Esophagus muscularis mucosa (tissue), 4 donors: ENCODE data around the gene USF2.

Source experiments
- EP300 ChIP-seq: sonication (generic); formaldehyde crosslinking; IDR thresholded peaks from one replicate; pipeline ENCODE4 v1.6.1; 2017; ENCODE audit warnings: antibody characterized with exemption
- POLR2AphosphoS5 ChIP-seq, 2 donors: sonication (generic); formaldehyde crosslinking; IDR thresholded peaks; one replicate each; pipeline ENCODE4 v1.6.1; 2017; ENCODE audit warnings: antibody characterized with exemption in 2 of 2
- TF ChIP-seq, protein P1 (sequence below), 3 experiments: fragments of 200-600 bp in 2 of 3; fragments of 450-650 bp in 1 of 3; sonication (generic) in 2 of 3; IDR thresholded peaks; one replicate each; pipeline ENCODE4 v1.5.1; 2017 to 2019; ENCODE audit warnings: antibody characterized with exemption in 3 of 3, mild to moderate bottlenecking in 2 of 3, moderate library complexity in 1 of 3

GRCh38 chr19:35219008-35219407 lies 49.8 kb upstream of the USF2 start:
- TF ChIP-seq, protein P1, sequence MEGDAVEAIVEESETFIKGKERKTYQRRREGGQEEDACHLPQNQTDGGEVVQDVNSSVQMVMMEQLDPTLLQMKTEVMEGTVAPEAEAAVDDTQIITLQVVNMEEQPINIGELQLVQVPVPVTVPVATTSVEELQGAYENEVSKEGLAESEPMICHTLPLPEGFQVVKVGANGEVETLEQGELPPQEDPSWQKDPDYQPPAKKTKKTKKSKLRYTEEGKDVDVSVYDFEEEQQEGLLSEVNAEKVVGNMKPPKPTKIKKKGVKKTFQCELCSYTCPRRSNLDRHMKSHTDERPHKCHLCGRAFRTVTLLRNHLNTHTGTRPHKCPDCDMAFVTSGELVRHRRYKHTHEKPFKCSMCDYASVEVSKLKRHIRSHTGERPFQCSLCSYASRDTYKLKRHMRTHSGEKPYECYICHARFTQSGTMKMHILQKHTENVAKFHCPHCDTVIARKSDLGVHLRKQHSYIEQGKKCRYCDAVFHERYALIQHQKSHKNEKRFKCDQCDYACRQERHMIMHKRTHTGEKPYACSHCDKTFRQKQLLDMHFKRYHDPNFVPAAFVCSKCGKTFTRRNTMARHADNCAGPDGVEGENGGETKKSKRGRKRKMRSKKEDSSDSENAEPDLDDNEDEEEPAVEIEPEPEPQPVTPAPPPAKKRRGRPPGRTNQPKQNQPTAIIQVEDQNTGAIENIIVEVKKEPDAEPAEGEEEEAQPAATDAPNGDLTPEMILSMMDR (IDR thresholded peaks at IDR 0.05): no peak
- TF ChIP-seq POLR2AphosphoS5 (IDR thresholded peaks at IDR 0.05) (no peak), EP300 (no peak)
